Right renal pelvis (tissue), 4 donors: ENCODE results near the gene B4GALNT4. TPM values are rescaled to one million over a fixed set of nuclear protein-coding genes. Genes with fewer than 3 reads are reported as not detected.
"Not testable (repeated sequence)": the region's sequence is repeated elsewhere in the genome, so short reads cannot be mapped to it uniquely, and the experiment has no call there.

Experiments
- DNase-seq, 4 donors: peaks; one replicate each; pipeline ENCODE4 v3.0.0-alpha.2; 2013; ENCODE audit warnings: low read depth in 4 of 4, low spot score in 3 of 4, missing footprints in 1 of 4
- polyA plus RNA-seq, 4 donors: library from polyadenylated mRNA; unstranded; fragments of 120-200 nt; gene quantifications; one replicate each; pipeline ENCODE4 v1.2.1, GENCODE V29; 2013; ENCODE audit not compliant: insufficient read length in 4 of 4

B4GALNT4 gene
- polyA plus RNA-seq, 4 donors, result 57.3 to 83.9 (median 61.4) TPM

DNA sequence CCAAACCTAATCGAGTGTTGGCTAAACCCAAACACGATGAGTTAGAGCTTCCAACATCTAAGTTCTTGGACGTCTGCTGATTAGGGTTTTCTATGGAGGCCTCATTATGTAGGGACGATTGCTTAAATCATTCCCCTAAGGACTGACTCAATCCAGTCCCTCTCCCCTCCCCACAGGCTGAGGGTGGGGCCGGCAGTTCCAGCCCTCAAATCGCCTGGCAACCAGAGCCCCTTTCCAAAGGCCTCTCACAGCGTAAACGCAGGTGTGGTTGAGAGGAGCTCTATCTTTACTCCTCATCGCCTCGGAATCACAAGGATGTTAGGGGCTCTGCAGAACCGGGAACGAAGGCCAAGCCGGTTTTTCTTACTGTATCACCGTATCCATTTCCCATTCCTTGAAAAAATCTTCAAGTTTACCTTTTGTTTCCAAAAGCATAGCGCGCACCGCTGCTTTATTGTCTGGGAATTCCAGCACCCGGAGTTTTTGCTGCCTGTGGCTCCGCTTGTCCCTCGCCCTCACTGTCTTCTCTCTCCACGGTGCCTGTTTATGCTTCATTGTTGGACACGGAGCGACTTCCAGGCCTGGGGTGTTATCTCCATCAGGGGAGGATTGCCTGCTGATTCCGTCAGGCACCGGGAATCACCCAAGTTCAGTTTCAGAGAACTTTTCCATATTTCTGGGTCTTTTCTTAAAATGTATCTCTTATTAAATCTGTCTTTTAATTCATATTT lies 34.9 kb upstream of the B4GALNT4 start:
- no peak for DNase-seq

DNA sequence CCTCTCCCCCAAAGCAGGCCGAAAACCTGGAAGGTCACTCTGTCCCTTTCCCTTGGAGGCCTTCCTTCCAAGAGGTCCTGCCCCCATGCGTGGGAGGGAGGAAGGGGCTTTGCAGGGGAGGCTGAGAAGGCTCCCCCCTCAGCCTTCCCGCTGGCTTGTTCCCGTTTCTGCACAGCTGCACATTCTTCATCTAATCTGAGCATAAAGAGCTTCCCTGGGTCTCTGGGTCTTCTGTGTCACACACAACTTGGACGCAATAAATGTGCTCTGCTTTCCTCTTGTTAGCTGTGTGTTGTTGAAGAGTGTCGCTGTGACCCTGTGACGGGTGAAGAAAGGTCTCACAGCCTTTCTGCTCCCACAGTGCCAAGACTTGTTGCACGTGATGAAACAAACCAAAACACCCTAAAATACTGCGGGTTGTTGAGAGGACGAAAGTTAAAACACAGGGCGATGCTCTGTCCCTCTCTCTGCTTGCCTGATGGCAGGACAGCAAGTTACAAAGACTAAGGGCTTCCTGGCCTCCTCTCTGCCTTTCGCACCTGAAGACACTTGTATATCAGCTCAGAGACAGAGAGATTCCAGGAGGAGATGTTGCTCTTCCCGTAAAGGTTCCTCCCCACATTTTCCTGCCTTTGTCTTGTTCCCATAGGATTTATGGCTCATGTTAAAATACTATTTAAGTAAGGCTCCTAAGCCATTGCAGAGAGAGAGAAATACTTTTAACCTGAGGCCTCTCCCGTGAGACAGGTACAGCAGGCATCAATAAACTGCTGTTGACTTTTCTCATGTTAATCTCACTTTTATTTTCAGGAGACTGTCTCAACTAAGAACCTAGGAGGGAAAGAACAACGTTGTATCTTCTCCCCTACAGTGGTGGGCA lies 33.3 kb upstream of the B4GALNT4 start:
- no peak for DNase-seq

DNA sequence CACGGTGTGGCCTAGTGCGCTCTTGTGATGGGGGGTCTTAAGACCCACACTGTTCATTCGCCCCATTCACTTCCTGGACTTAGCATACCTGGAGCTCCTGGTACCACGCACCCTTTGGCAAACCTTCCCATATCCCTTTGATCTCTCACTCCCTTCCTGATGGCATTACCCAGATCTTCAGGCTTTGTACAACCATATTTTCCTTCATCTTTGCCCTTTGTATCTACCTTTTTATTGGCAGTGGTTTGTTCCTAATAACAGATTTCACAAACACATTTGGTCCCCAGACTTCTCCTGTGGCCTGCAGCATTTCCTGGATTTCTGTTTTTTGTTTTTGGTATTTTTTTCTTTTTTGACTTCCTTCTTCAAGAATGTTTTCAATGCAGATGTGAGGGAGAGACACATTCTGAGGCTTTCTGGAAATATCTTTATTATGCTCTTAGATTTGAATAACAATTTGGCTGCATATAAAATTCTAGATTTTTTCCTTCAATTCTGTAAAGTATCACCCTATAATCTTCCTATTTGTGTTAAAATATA lies 32.6 kb upstream of the B4GALNT4 start:
- no peak for DNase-seq

DNA sequence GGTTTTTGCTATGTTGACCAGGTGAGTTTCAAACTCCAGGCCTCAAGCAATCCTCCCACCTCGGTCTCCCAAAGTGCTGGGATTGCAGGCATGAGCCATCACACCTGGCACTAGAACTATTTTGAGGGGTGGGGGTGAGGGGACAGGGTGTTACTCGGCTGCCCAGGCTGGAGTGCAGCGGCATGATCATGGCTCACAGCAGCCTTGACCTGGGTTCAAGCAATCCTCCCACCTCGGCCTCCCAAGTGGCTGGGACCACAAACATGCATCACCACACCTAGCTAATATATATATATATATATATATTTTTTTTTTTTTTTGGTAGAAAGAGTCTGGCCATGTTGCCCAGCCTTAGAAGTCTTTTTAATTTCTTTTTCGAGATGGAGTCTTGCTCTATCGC lies 31.6 kb upstream of the B4GALNT4 start:
- DNase-seq, result no peak

DNA sequence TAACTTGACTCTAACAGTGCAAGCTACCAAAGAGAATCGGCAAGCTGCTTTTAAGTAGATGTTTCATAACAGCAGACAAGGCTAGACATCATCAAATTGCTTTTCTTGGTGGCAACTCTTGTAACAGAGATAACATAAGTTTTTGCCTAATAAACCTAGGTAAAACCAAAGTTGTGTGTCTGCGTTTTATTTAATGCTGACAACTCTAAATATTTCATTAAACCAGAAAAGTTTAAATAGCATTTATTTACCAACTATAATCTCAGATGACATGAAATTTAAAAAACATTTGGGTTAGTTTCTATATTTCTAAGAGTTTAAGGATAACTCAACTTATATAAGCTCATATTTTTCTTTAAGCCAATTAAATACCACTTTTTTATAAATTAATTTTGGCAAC lies 29.3 kb upstream of the B4GALNT4 start:
- DNase-seq, result no peak

DNA sequence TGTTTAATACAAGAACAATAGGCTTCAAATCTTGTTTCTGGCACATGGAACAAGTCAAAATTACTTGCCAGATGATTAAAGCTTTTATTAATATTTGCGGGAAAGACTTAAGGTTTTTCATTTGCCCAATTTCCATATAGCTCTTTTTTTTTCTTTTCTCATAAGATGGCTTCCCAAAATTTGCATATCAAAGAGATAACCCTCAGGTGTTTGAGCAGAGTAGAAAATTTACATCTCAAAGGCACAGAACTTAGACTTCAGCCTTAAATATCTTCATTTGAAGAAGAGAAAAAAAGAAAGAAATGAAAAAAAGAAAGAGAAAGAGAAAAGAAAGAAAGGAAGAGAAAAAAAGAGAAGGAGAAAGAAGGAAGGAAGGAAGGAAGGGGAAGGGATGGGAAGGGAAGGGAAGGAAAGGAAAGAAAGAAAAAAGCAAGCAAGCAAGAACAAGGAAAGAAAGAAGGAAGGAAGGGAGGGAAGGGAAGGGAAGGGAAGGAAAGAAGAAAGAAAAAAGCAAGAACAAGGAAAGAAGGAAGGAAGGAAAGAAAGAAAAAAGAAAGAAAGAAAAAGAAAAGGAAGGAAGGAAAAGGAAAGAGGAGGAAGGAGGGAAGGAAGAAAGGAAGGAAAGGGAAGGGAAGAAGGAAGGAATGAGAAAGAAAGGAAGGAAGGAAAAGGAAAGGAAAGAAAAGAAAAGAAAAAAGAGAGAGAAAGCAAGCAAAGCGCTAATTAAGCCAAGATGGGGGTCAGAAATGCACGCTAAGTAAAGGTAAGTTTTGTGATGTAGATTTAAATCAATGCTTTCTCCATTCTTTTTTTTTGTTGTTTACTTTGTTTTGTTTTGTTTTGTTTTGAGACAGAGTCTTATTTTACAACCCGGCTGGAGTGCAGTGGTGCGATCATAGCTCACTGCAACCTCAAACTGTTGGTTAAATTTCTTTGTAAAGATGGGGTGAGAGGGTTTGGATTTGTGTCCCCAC lies 28.5 kb upstream of the B4GALNT4 start:
- no peak for DNase-seq

DNA sequence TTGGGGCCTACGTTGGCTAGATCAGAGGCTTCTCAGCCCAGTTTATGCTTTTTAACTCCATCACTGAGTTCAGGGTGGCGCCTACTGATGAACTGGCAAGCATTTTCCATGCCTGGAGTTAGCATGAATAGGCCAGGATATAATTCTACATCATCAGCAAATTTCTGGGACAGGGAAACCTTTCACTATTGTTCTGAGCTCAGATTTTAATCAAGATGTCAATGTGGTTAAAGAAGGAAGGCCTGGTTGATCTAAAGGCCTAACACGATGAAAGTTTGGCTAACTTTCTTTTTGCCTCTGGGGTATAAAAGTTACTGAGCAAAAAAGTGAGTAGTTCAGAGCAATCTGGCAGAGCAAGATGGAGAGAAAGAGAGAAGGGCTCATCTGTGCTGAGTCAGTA lies 27.0 kb upstream of the B4GALNT4 start:
- no peak for DNase-seq

DNA sequence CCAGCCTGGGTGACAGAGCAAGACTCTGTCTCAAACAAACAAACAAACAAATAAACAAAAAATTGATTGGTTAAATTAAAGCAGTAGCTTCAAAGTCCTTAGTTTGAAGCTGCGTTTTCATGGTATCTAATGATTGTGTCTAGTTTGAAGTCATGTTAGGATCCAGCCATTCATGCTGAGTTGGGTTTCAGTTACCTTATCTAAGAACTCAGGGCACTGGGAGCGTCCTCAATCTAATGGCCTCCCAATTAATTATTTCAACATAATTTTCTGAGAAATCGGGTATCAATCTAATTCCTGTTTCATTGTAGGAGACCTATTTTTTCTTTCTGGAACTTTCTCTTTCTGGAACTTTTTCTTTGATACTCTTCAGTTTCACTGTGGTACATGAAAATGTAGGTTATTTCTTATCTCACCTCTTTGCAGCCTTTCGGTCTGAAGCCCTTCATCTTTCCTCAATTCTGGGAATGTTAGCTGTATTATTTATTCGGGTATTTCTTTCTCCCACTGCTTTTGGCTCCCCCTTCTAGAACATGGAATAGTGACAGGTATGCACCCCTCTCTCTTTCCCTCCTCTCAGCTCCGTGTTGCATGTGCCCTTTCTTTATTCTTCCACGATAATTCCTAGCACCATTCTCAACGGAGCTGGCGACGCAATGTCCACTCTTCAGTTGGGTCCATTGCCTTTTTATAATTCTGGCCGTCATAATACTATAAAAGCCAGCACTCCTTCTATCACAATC lies 24.3 kb upstream of the B4GALNT4 start:
- DNase-seq, result no peak

DNA sequence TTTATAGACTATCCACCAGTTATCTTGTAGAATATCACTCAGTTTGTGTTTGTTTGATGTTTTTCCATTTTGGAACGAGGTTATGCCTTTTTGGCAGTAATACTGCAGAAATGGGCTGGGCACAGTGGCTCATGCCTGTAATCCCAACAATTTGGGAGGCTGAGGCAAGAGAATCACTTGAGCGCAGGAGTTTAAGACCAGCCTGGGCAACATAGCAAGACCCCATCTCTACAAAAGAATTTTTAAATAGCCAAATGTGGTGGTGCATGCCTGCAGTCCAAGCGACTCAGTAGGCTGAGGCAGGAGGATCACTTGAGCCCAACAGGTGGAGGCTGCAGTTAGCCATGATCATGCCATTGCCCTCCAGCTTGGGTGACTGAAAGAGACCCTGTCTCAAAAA lies 22.8 kb upstream of the B4GALNT4 start:
- DNase-seq, result no peak

DNA sequence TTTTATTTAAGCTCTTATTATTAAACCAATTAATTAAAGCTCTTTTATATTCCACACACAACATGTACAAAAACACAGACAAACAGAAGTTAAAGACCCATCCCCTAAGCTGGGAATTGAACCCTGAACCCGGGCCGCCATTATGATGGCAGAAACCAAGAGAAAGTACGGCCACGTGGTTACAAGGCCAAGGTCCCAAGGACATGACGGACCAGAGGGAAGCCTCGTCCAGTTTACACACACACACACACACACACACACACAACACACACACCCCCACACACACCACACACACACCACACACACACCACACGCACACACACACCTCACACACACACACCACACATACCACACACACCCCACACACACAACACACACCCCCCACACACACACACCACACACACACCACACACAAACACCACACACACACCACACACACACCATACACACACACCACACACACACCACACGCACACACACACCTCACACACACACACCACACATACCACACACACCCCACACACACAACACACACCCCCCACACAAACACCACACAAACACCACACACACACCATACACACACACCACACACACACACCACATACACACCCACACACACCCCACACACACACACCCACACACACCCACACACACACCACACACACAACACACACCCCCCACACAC lies 19.9 kb upstream of the B4GALNT4 start:
- DNase-seq, result not testable (repeated sequence)

DNA sequence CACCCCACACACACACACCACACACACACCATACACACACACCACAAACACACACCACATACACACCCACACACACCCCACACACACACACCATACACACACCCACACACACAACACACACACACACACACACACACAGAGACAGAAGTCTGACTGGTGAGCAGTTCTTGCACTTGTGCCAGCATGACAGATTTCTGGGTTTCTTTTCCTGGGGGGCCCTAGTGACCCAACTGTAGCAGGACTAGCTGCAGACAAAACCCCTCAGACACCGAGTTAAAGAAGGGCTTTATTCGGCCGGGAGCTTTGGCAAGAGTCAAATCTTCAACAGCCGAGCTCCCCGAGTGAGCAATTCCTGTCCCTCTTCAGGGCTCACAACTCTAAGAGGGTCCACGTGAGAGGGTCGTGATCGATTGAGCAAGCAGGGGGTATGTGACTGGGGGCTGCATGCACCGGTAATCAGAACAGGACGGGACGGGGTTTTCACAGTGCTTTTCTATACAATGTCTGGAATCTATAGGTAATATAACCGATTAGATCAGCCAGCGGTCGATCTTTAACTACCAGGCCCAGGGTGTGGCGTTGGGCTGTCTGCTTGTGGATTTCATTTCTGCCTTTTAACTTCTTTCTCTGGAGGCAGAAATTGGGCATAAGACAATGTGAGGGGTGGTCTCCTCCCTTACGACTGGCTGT lies 19.1 kb upstream of the B4GALNT4 start:
- DNase-seq, result not testable (repeated sequence)

DNA sequence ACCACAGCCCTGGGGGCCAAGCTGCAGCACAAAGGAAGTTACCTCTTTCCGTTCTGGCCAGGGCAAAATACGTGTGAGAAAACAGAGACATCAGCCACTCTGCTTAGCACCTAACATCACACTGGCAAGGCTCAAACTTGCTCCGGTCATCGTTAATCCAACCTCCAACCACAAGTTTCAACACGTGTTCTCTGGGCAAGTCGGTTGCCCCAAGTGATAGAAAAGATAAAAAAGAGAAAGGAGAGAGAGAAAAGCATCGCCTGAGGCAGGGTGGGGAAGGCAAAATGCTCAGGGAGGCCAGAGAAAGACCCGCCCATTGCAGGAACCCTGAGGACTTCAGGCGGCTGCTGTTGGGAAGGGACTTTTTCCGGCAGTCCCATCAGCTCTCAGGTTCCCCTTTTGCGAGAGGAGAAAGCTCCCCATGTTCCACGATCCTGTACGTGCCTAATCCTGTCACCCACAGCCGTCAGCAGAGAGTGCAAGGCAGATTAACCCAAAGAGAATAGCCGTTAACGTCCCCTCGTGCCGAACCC lies 18.5 kb upstream of the B4GALNT4 start:
- no peak for DNase-seq

DNA sequence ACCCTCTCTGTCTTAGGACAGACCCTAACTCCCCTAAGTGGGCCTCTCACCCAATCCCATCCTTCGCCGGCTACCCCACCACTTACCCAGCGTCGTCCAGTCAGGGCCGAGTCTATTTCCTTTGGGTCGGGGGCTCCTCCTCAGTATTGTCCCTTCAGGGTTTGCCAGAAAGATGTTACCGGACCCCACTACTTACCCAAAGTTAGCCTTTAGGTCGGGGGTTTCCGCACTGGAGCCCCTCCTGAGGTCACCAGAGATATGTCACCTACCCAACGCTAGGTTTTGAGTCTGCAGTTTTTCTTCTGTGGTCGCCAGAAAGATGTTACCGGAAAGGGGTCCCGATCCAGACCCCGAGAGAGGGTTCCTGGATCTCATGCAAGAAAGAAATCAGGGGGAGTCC lies 17.9 kb upstream of the B4GALNT4 start:
- no peak for DNase-seq

DNA sequence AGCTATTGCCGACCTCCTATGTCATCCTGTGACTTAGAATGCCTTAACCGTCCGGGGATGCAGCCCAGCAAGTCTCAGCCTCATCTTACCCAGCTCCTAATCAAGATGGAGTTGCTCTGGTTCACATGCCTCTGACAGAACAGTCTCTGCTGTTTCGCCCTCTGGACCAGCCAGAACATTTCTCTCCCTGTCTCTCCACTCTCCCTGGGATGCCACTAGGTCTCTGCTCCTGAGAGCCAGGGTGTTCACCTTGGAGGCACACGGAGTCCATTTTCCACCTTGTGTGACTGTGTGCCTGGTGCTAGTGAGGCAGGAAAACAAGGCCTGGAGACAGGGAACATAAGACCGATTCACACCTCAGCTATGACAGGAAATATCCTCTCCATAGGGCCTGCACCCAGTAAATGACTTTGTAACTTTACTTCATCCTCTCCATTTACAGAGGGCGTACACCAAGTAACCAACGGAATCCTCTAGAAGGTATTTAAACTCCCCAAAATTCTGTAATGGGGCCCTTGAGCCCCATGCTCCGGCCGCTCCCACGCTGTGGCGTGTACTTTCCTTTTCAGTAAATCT lies 16.8 kb upstream of the B4GALNT4 start:
- DNase-seq, result no peak

DNA sequence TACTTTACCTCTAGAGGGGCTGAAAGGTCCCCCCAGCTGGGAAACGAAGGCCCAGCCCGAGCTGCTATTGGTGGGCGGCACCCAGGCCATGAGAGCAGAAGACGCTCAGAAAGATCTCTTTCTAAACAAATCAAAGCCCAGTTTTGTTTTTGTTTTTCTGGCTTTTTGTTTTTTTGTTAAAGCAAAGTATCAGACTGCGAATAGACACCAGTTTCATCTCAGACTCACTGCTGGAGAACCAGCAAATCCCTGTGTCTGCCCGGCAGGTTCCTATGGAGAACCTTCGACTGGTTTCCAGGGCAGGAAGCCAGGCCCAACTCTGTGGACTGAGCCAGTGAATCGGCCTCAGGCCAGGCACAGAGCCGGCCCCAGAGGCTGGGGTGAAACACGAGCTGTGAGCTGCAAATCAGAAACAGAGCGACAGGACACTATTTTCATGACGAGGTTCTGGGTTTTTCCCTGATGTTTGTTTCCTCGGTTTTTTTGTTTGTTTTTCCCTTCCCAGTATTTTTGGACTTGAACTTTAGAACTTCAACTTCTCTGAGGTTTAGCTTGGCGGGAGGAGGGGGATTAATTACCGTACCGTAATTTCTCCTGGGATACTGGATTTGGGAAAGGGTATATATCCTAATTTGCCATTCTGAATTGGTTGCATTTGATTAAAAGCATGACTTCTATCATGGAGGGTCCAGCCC lies 16.0 kb upstream of the B4GALNT4 start:
- peak in 1 of 4 donors; percentile 58 for DNase-seq

DNA sequence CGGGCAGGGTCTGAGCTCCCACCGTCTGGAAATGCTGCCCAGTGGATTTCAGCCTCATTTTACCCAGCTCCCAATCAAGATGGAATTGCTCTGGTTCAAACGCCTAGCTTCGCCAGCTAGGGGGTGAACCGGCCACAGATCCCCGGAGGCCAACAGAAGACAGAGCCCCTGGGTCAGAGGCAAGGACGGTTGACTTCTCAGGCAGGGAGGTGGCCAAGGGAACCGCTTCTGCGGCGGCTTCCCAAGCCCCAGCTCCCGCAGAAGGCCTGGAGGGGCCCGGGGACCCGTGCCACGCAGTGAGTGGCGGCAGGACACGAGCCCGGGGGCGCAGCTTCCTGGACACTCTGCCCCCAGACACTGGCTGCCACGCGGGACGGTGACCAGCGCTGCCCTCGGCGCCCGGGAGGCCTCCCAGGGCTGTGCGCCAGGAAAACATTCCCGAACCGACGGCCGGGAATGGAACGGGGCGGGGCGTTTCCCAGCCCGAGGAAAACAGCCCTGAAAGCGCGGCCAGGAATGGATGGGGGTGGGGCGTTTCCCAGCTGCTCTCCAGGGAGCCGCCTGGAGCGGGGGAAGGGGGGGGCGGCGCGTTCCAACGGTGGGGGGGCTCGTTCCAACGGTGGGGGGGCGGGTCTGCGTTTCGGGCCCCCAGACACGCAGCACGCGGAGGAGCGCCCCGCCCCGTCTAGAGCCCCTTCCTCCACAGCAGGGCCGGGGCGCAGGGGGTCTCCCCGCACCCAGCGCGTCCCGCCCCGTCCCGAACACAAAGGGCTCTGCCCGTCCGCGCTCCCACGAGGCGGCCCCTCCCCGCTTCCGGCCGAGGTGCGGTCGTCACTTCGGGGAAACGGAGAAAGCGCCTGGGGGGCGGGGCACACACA lies 13.5 kb upstream of the B4GALNT4 start:
- DNase-seq, result peak; percentile 83 to 90 (median 88)
